Stimulated activated CD8-positive, alpha-beta memory T cell treated with anti-CD3 and anti-CD28 coated beads, Interleukin-4, amount 100 ng/mL, for 1 hour (primary cell): ENCODE measurements around the gene NFIL3.
"Not testable (repeated sequence)": the region's sequence is repeated elsewhere in the genome, so short reads cannot be mapped to it uniquely, and the experiment has no call there.

Experiments used
- DNase-seq, 2 donors: peaks; one replicate each; pipeline ENCODE4 v3.0.0-alpha.2; 2020; ENCODE audit warnings: low read depth in 2 of 2, low spot score in 1 of 2

NFIL3 gene

GRCh38 chr9:91423785-91424402 lies at the start of gene NFIL3:
Gene NFIL3, minus strand, starts transcription at chr9:91423832. Its CDS starts 13,098 bp downstream, at chr9:91410734.
- peak; percentile 40 to 44 for DNase-seq

- not testable (repeated sequence) for DNase-seq
These were observed 47.9 kb upstream of the NFIL3 start for GRCh38 chr9:91471524-91471923.

- DNase-seq = no peak
These were observed 41.8 kb upstream of the NFIL3 start for GRCh38 chr9:91465420-91465819.

GRCh38 chr9:91458906-91459305 lies 35.3 kb upstream of the NFIL3 start:
- no peak for DNase-seq

- no peak for DNase-seq
These were observed 29.2 kb upstream of the NFIL3 start for GRCh38 chr9:91452844-91453243.

GRCh38 chr9:91451431-91452270 lies 28.0 kb upstream of the NFIL3 start:
- DNase-seq = no peak

- no peak for DNase-seq
These were observed 21.5 kb upstream of the NFIL3 start for GRCh38 chr9:91445135-91445534.

- DNase-seq = no peak
These were observed 20.4 kb upstream of the NFIL3 start for GRCh38 chr9:91443994-91444392.

- DNase-seq = no peak
These were observed 19.8 kb upstream of the NFIL3 start for GRCh38 chr9:91443321-91443993.

- DNase-seq = no peak
These were observed 13.2 kb upstream of the NFIL3 start for GRCh38 chr9:91436841-91437240.

GRCh38 chr9:91433180-91433579 lies 9.5 kb upstream of the NFIL3 start:
- DNase-seq = no peak

- no peak for DNase-seq
These were observed 7.9 kb upstream of the NFIL3 start for GRCh38 chr9:91431485-91431884.

- no peak for DNase-seq
These were observed 5.9 kb upstream of the NFIL3 start for GRCh38 chr9:91429501-91429900.

GRCh38 chr9:91428927-91429351 lies 5.3 kb upstream of the NFIL3 start:
- DNase-seq = no peak

GRCh38 chr9:91428436-91428835 lies 4.8 kb upstream of the NFIL3 start:
- DNase-seq = no peak

GRCh38 chr9:91427873-91428272 lies 4.2 kb upstream of the NFIL3 start:
- no peak for DNase-seq

GRCh38 chr9:91426123-91426745 lies 2.6 kb upstream of the NFIL3 start:
- DNase-seq = no peak

GRCh38 chr9:91425271-91425670 lies 1.6 kb upstream of the NFIL3 start:
- no peak for DNase-seq

- peak; percentile 31 to 43 for DNase-seq
These were observed 958 bp upstream of the NFIL3 start for GRCh38 chr9:91424403-91425176.

- DNase-seq = peak in 1 of 2 donors; percentile 24
These were observed 597 bp downstream of the NFIL3 start for GRCh38 chr9:91422758-91423711.
